ENCODE measurements around the gene SLC9A8. TPM values are rescaled to one million over a fixed set of nuclear protein-coding genes. Genes with fewer than 3 reads are reported as not detected.

Gene SLC9A8
- total and polyA plus RNA-seq, 2 of the 8 experiments (the other 6 are each of a cell fraction or from before 2014, with no cell fraction given) = 3.2 to 6.2 TPM

DNA sequence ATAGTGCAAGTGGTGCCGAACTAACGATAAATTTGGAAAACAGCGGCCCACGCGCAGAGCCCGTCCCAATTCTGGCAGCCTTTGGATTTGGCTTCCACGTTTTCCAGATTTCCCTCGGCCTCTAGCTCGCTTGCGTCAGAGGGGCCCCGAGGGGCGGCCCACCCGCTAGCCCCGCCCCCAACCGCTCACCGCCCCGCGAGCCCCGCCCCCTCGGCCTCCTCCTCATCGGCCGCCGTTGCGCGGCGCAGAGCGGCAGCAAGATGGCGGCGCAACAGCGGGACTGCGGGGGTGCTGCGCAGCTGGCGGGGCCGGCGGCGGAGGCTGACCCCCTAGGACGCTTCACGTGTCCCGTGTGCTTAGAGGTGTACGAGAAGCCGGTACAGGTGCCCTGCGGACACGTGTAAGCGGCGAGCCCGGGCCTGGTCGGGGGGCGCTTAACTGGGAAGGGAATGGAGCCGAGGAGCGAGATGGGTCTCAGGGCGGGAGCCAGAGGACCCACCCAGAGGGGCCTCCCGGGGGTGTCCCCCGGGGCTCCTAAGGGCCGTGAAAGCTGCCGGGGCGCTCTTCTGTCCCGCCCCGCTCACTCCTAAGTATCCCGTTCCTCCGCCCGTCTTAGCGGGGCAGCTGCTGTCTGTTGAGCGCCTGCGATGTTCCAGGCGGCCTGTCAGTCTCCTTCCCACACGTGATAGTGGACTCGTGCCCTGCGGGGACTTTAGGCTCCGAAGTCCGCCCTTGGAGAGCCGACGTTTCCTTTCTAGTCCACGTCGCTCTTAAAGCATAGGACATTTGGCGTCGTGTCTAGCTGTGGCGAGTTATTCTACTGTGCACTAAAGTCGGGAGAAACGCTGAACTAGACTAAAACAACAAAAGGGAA lies 123.8 kb downstream of the SLC9A8 start, which contains the start of gene RNF114 (continued):
- TF ChIP-seq PHF8 (conservative IDR thresholded peaks at IDR 0.05; ENCODE audit: low read depth, low read length) (peak; percentile 93), TAF1 (IDR thresholded peaks at IDR 0.05; ENCODE audit: low read depth, low read length) (peak; percentile 80), KDM4A (IDR thresholded peaks at IDR 0.05; ENCODE audit: low read depth, low read length, severe bottlenecking) (peak; percentile 51), NRF1 (IDR thresholded peaks at IDR 0.05; ENCODE audit: low read depth, low read length) (0 out of 2 replicates have a peak, but pooled peaks have one; percentile 22), POU5F1 (IDR thresholded peaks at IDR 0.05; ENCODE audit: low read depth, low read length) (no peak), SP1 (IDR thresholded peaks at IDR 0.05; ENCODE audit: low read depth, low read length) (peak; percentile 97), CEBPB (IDR thresholded peaks at IDR 0.05; ENCODE audit: low read depth, low read length) (peak; percentile 67), BRCA1 (IDR thresholded peaks at IDR 0.05; ENCODE audit: low read depth, low read length) (no peak), TEAD4 (IDR thresholded peaks at IDR 0.05; ENCODE audit: low read depth, low read length) (no peak), POLR2AphosphoS5 (IDR thresholded peaks at IDR 0.05; ENCODE audit: low read depth, low read length) (peak; percentile 60; the same call in 1 of the 2 replicates), YY1 (IDR thresholded peaks at IDR 0.05; ENCODE audit: low read depth, low read length) (peak; percentile 93), TAF7 (optimal IDR thresholded peaks at IDR 0.05; ENCODE audit: borderline replicate concordance, low read depth, low read length) (peak; percentile 49), SIN3A (conservative IDR thresholded peaks at IDR 0.05 in 1 of 2, IDR thresholded peaks at IDR 0.05 in 1 of 2; ENCODE audit: low read depth in 1 of 2, low read length in 2 of 2) (peak; percentile 54 to 74; a peak in 2 of 4 replicates), SIX5 (IDR thresholded peaks at IDR 0.05; ENCODE audit: low read depth, low read length) (no peak), CREB1 (IDR thresholded peaks at IDR 0.05) (peak; percentile 59; the same call in 1 of the 2 replicates), JUND (IDR thresholded peaks at IDR 0.05; ENCODE audit: low read length) (no peak), SP4 (IDR thresholded peaks at IDR 0.05; ENCODE audit: low read length) (peak; percentile 88), EP300 (IDR thresholded peaks at IDR 0.05; ENCODE audit: borderline replicate concordance in 1 of 2, low read depth in 2 of 2, low read length in 2 of 2) (no peak), EGR1 (IDR thresholded peaks at IDR 0.05; ENCODE audit: borderline replicate concordance, low read depth, low read length) (0 out of 2 replicates have a peak, but pooled peaks have one; percentile 43)
- TF ChIP-seq, protein P1, sequence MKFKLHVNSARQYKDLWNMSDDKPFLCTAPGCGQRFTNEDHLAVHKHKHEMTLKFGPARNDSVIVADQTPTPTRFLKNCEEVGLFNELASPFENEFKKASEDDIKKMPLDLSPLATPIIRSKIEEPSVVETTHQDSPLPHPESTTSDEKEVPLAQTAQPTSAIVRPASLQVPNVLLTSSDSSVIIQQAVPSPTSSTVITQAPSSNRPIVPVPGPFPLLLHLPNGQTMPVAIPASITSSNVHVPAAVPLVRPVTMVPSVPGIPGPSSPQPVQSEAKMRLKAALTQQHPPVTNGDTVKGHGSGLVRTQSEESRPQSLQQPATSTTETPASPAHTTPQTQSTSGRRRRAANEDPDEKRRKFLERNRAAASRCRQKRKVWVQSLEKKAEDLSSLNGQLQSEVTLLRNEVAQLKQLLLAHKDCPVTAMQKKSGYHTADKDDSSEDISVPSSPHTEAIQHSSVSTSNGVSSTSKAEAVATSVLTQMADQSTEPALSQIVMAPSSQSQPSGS (IDR thresholded peaks at IDR 0.05; ENCODE audit: low read length) = no peak

Data from H1 (cell line).